MM.1S (cell line): ENCODE measurements around the gene PACS2.
A peak's percentile ranks its signal among the peaks of the same experiment; 100 is the strongest.

ENCODE experiments used
- DNase-seq: peaks from one replicate; pipeline ENCODE4 v3.0.0-alpha.2; 2015
- H2AFZ ChIP-seq: fragments of 300-600 bp; sonication (generic); 2 replicates; pipeline ENCODE4 v1.6.0; 2016; ENCODE audit warnings: antibody characterized with exemption, low read length
- H3F3A ChIP-seq: fragments of 300-600 bp; sonication (generic); 2 replicates; pipeline ENCODE4 v1.6.1; 2016; ENCODE audit warnings: mild to moderate bottlenecking, antibody characterized with exemption, low read length, moderate library complexity, mixed read lengths; ENCODE audit not compliant: insufficient read depth
- H3K27ac ChIP-seq: fragments of 300-600 bp; sonication (generic); 2 replicates; pipeline ENCODE4 v1.5.1; 2016; ENCODE audit warnings: mild to moderate bottlenecking, low read length
- H3K27me3 ChIP-seq: fragments of 300-600 bp; sonication (generic); replicated peaks from 2 replicates; pipeline ENCODE4 v1.6.0; 2016; ENCODE audit warnings: low read length; ENCODE audit not compliant: insufficient read depth
- H3K36me3 ChIP-seq: fragments of 300-600 bp; sonication (generic); replicated peaks from 2 replicates; pipeline ENCODE4 v1.6.1; 2016; ENCODE audit warnings: mild to moderate bottlenecking, low read length, mixed read lengths; ENCODE audit not compliant: insufficient read depth
- H3K4me1 ChIP-seq: fragments of 300-600 bp; sonication (generic); 2 replicates; pipeline ENCODE4 v1.6.1; 2016; ENCODE audit warnings: low read length, mixed read lengths
- H3K4me2 ChIP-seq: fragments of 300-600 bp; sonication (generic); 2 replicates; pipeline ENCODE4 v1.6.0; 2016; ENCODE audit warnings: low read depth, low read length
- H3K4me3 ChIP-seq: fragments of 300-600 bp; sonication (generic); 2 replicates; pipeline ENCODE4 v1.5.1; 2016; ENCODE audit warnings: low read length, mixed read lengths
- H3K79me2 ChIP-seq: fragments of 300-600 bp; sonication (generic); 2 replicates; pipeline ENCODE4 v1.6.1; 2016; ENCODE audit warnings: mixed run types, low read length, mixed read lengths
- H3K9ac ChIP-seq: fragments of 300-600 bp; sonication (generic); 2 replicates; pipeline ENCODE4 v1.6.1; 2016; ENCODE audit warnings: low read length, mixed read lengths
- H3K9me2 ChIP-seq: fragments of 300-600 bp; sonication (generic); replicated peaks from 2 replicates; pipeline ENCODE4 v1.6.1; 2016; ENCODE audit warnings: mild to moderate bottlenecking, low read length, mixed read lengths; ENCODE audit not compliant: insufficient read depth
- H3K9me3 ChIP-seq: fragments of 300-600 bp; sonication (generic); replicated peaks from 2 replicates; pipeline ENCODE4 v1.6.1; 2016; ENCODE audit warnings: mild to moderate bottlenecking, low read length, mixed read lengths; ENCODE audit not compliant: insufficient read depth
- H4K20me1 ChIP-seq: fragments of 300-600 bp; sonication (generic); 2 replicates; pipeline ENCODE4 v1.6.1; 2016; ENCODE audit warnings: mild to moderate bottlenecking, low read length, moderate library complexity, mixed read lengths; ENCODE audit not compliant: insufficient read depth
- EZH2 ChIP-seq: fragments of 300-600 bp; sonication (generic); optimal IDR thresholded peaks from 2 replicates; pipeline ENCODE3; 2017; ENCODE audit warnings: low read depth, mild to moderate bottlenecking, antibody characterized with exemption, low read length, mixed read lengths
- EZH2phosphoT487 ChIP-seq: fragments of 300-600 bp; sonication (generic); IDR thresholded peaks from 2 replicates; pipeline ENCODE4 v1.6.1; 2018; ENCODE audit warnings: antibody characterized with exemption, low read length
- TF ChIP-seq, protein P1 (sequence below): fragments of 300-600 bp; sonication (generic); IDR thresholded peaks from 2 replicates; pipeline ENCODE4 v1.5.1; 2016; ENCODE audit warnings: antibody characterized with exemption, low read length, mixed read lengths

The PACS2 gene

DNA sequence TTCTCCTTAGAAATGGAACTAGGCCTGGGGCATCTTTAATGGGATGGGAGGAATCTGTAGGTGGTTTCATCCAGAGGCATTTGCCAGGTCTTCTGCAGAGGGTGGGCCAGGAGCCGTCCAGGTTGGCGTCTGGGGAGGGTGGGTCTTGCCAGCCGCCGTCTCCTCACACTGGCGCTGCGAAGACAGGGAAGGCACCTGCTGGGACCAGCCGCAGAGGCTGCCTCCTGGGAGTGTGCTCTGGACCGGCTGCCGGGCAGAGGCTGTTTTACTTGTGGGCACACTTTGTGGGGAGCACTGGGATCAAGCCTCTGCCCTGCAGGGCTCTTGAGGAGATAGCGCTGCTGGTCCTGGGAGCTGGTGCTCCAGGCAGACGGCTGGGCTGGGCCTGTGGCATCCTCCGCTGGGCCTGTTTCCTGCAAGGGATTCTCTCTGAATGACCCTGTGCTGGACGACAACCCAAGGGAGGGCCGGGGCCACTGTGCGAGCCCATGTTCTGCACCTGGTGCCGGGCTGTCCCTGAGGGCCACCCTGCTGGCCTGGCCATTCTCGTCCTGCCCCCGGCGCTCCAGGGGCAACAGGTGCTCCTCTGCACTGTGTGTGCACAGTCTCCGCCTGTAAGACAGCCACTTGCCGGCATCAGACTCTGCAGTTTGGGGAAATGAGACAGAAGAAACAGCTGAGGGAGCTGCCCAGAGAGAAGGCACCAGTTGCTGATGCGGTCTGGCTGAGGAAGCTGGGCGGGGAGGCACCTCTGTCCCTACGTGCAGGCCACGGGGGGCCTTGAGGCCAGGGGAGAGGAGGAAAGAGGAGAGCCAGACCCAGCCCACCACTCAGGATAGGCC lies 73.8 kb downstream of the PACS2 start:
- Histone ChIP-seq H3K27me3 (no peaks in the 10 kb centered on the region), H3K4me1 (no peaks in the 10 kb centered on the region), H3K9me3 (no peaks in the 10 kb centered on the region), H3K27ac (no peak overlapping the region), H3K4me2 (no peak overlapping the region), H3K9me2 (no peaks in the 10 kb centered on the region), H3F3A (no peaks in the 10 kb centered on the region), H3K36me3 (no peaks in the 10 kb centered on the region), H3K79me2 (no peaks in the 10 kb centered on the region), H3K9ac (no peak overlapping the region), H4K20me1 (no peaks in the 10 kb centered on the region), H2AFZ (no peak overlapping the region), H3K4me3 (no peak overlapping the region)
- DNase-seq: no peak
- no peak for TF ChIP-seq EZH2phosphoT487

DNA sequence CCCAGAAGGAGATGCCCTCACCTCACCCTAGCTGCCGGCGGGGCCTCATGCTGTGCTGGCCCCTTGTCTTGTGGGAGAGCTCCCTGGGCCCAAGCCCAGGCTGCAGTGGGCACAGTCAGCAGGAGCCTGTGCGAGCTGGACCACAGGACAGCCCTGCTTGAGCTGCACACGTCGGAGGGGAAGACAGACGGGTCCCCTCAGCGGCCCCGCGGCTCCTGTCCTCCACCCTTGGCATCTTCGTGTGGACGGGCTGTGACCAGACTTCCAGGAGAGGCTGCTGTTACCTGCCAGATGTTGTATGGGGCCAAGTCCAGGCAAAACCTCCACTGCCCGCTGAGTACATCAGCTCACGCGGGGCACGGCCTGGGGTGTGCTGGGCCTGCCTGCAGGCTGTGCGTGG lies 74.4 kb downstream of the PACS2 start:
- H3K4me2 ChIP-seq: no peak overlapping the region
- H3K9me2 ChIP-seq: no peaks in the 10 kb centered on the region
- DNase-seq: no peak
- H4K20me1 ChIP-seq: no peaks in the 10 kb centered on the region
- H2AFZ ChIP-seq: no peak overlapping the region
- H3K4me1 ChIP-seq: no peaks in the 10 kb centered on the region
- no peaks in the 10 kb centered on the region for H3K9me3 ChIP-seq
- H3K4me3 ChIP-seq: no peak overlapping the region
- H3K36me3 ChIP-seq: no peaks in the 10 kb centered on the region
- TF ChIP-seq, protein P1, sequence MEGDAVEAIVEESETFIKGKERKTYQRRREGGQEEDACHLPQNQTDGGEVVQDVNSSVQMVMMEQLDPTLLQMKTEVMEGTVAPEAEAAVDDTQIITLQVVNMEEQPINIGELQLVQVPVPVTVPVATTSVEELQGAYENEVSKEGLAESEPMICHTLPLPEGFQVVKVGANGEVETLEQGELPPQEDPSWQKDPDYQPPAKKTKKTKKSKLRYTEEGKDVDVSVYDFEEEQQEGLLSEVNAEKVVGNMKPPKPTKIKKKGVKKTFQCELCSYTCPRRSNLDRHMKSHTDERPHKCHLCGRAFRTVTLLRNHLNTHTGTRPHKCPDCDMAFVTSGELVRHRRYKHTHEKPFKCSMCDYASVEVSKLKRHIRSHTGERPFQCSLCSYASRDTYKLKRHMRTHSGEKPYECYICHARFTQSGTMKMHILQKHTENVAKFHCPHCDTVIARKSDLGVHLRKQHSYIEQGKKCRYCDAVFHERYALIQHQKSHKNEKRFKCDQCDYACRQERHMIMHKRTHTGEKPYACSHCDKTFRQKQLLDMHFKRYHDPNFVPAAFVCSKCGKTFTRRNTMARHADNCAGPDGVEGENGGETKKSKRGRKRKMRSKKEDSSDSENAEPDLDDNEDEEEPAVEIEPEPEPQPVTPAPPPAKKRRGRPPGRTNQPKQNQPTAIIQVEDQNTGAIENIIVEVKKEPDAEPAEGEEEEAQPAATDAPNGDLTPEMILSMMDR: no peak
- H3K9ac ChIP-seq: no peak overlapping the region
- H3K79me2 ChIP-seq: no peaks in the 10 kb centered on the region
- no peaks in the 10 kb centered on the region for H3K27me3 ChIP-seq
- no peak overlapping the region for H3K27ac ChIP-seq
- no peaks in the 10 kb centered on the region for H3F3A ChIP-seq

DNA sequence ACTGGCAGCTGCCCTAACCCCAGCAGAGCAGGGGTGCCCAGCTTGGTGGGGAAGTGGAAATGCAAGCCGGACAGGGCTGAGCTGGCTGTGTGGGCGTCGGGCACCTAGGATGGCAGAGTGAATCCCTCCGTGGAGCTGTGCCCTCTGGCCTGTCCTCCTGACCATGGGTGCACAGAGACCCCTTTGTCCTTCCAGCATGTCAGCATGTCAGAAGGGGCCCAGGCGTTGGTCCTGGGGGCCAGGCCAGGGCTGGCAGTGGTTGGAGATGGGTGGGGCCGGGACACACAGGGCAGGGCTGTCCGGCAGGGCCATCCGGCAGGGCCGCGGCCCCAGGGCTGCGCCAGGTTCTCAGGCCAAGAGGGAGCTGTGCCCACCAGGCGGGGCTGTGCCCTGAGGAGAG lies 75.0 kb downstream of the PACS2 start:
- no peak overlapping the region for H3K9ac ChIP-seq
- no peak overlapping the region for H3K27ac ChIP-seq
- H3K4me3 ChIP-seq: no peak overlapping the region

DNA sequence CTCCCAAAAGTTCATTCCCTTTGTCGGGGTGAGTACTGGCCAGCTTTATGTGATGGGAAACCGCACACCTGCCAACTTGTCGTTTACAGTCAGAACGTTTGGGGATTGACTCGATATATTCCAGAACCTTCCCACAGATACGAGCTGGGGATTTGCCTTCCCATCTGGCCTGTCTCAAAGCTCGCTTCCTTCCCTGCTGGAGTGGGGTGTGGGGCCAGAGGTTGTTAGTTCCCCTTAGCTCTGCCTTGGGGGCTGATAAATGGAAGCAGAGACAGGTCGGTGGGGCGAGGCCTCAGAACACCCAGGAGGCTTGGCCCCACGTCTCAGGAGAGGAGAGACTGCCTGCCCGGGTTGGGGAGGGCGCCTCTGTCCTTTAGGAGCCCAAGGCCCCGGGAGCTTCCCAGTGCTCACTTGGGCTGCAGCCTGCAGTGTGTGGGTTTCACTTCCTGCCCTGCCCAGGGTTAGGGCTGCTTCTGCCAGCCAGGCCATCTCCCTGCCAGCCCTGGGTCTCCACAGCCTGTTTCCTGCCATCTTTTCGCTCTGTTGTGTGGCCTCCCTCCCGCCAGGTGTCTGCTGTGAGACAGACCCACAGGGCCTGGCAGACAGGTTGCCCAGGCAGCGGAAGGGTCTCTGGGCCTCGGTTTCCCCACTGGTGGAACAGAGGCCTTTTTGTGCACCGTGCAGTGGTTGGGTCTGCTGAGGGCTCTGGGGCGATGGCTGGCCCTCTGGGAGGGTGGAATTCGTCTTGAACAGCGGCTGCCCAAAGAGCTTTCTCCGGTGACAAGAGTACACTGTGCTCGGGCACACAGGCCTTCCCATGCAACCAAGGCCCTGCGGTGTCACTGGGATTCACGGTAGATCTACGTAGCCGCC lies 75.7 kb downstream of the PACS2 start:
- H3K9ac ChIP-seq: no peak overlapping the region
- no peak overlapping the region for H3K4me2 ChIP-seq

More for the DNA sequence above, 75.0 kb downstream of the PACS2 start:
- H3F3A ChIP-seq: no peaks in the 10 kb centered on the region
- H4K20me1 ChIP-seq: no peaks in the 10 kb centered on the region
- TF ChIP-seq EZH2phosphoT487: no peak
- H3K36me3 ChIP-seq: no peaks in the 10 kb centered on the region
- no peaks in the 10 kb centered on the region for H3K9me3 ChIP-seq
- H3K27me3 ChIP-seq: no peaks in the 10 kb centered on the region
- H3K4me1 ChIP-seq: no peaks in the 10 kb centered on the region
- no peaks in the 10 kb centered on the region for H3K79me2 ChIP-seq
- no peaks in the 10 kb centered on the region for H3K9me2 ChIP-seq
- no peak overlapping the region for H2AFZ ChIP-seq
- no peak for DNase-seq
- no peak overlapping the region for H3K4me2 ChIP-seq

More for the DNA sequence above, 75.7 kb downstream of the PACS2 start:
- no peak overlapping the region for H2AFZ ChIP-seq
- H3K36me3 ChIP-seq: no peaks in the 10 kb centered on the region
- H3F3A ChIP-seq: no peaks in the 10 kb centered on the region
- no peaks in the 10 kb centered on the region for H3K27me3 ChIP-seq
- peak; percentile 9 for DNase-seq
- no peaks in the 10 kb centered on the region for H3K9me3 ChIP-seq
- H3K4me3 ChIP-seq: no peak overlapping the region
- no peaks in the 10 kb centered on the region for H3K79me2 ChIP-seq
- no peaks in the 10 kb centered on the region for H4K20me1 ChIP-seq
- no peaks in the 10 kb centered on the region for H3K9me2 ChIP-seq
- no peak overlapping the region for H3K27ac ChIP-seq
- no peaks in the 10 kb centered on the region for H3K4me1 ChIP-seq
- TF ChIP-seq, protein P1: no peak
- TF ChIP-seq EZH2: no peak
- TF ChIP-seq EZH2phosphoT487: no peak
